ENCODE results near the gene SH2D1A.

DNA sequence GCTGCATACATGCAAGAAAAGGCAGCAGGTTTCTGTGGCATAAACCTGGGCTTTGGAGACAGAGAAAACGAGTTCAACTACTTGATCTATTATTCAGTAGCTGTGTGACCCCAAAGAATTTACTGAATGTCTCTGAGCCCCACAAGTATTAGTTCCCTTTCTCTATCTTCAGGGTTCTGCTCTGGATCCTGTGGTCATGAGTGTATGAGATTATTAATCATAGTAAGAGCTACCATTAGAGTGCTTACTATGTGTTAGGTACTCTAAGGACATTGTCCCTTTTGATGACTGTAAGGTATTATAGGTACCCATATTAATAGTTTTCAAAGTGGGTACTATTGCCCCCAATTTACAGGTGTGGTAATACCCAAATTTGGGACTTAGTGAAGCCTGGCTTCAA lies 8.4 kb upstream of the SH2D1A start:
- TF ChIP-seq, protein P1, sequence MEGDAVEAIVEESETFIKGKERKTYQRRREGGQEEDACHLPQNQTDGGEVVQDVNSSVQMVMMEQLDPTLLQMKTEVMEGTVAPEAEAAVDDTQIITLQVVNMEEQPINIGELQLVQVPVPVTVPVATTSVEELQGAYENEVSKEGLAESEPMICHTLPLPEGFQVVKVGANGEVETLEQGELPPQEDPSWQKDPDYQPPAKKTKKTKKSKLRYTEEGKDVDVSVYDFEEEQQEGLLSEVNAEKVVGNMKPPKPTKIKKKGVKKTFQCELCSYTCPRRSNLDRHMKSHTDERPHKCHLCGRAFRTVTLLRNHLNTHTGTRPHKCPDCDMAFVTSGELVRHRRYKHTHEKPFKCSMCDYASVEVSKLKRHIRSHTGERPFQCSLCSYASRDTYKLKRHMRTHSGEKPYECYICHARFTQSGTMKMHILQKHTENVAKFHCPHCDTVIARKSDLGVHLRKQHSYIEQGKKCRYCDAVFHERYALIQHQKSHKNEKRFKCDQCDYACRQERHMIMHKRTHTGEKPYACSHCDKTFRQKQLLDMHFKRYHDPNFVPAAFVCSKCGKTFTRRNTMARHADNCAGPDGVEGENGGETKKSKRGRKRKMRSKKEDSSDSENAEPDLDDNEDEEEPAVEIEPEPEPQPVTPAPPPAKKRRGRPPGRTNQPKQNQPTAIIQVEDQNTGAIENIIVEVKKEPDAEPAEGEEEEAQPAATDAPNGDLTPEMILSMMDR (IDR thresholded peaks at IDR 0.05), result no peak
- TF ChIP-seq POLR2A (IDR thresholded peaks at IDR 0.05), result no peak
- TF ChIP-seq POLR2AphosphoS5 (IDR thresholded peaks at IDR 0.05; ENCODE audit: insufficient read depth in 1 of 2, low read depth in 1 of 2), result no peak

All from vagina (tissue), 2 donors.